GM10266 (cell line): Measurements from ENCODE around the gene PLD5.

Source experiments
- DNase-seq: peaks from one replicate; pipeline ENCODE4 v3.0.0; 2012; ENCODE audit errors: extremely low spot score
- TF ChIP-seq, protein P1 (sequence below): IDR thresholded peaks from 2 replicates; pipeline ENCODE4 v1.5.1; 2012; ENCODE audit warnings: mild to moderate bottlenecking, low read depth; ENCODE audit not compliant: control insufficient read depth, insufficient read depth; ENCODE audit errors: missing control alignments

PLD5 gene

DNA sequence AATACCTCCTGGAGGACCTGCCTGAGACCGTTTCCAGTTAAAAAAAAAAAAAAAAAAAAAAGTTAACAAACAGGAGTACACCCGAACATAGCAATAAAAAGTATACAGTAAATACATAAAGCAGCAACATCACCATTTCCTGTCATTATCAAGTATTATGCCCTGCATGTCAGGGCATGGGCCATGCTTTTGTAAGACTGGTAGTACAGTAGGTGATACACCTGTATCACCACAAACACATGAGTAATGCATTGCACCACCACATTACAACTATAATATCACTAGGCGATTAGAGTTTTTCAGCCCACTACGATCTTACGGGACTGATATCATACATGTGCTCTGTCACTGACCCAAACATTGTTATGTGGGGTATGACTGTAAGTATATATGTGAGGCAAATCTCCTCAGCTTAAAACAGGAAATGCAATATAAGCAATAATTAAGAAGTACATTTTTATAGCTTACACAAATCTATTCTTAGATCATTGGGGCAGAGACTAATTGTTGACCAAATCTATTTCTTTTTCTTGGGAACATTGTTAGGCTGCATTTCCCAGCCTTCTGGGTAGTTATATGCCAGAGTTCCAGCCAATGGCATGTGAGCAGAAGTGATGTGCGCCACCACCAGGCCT, 98.1 kb downstream of the PLD5 start:
- TF ChIP-seq, protein P1, sequence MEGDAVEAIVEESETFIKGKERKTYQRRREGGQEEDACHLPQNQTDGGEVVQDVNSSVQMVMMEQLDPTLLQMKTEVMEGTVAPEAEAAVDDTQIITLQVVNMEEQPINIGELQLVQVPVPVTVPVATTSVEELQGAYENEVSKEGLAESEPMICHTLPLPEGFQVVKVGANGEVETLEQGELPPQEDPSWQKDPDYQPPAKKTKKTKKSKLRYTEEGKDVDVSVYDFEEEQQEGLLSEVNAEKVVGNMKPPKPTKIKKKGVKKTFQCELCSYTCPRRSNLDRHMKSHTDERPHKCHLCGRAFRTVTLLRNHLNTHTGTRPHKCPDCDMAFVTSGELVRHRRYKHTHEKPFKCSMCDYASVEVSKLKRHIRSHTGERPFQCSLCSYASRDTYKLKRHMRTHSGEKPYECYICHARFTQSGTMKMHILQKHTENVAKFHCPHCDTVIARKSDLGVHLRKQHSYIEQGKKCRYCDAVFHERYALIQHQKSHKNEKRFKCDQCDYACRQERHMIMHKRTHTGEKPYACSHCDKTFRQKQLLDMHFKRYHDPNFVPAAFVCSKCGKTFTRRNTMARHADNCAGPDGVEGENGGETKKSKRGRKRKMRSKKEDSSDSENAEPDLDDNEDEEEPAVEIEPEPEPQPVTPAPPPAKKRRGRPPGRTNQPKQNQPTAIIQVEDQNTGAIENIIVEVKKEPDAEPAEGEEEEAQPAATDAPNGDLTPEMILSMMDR, result no peak
- no peak for DNase-seq

DNA sequence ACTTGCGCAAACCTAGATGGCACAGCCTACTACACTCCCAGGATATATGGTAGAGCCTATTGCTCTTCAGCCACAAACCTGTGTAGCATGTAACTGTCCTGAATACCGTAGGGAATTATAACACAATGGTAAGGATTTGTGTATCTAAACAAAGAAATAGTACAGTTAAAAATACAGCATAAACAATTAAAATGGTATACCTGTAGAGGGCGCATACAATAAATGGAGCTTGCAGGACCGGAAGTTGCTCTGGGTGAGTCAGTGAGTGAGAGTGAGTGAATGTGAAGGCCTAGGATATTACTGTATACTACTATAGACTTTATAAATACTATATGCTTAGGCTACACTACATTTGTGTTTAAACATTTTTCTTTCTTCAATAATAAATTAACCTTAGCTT, 99.3 kb downstream of the PLD5 start:
- TF ChIP-seq, protein P1, result no peak
- no peak for DNase-seq

DNA sequence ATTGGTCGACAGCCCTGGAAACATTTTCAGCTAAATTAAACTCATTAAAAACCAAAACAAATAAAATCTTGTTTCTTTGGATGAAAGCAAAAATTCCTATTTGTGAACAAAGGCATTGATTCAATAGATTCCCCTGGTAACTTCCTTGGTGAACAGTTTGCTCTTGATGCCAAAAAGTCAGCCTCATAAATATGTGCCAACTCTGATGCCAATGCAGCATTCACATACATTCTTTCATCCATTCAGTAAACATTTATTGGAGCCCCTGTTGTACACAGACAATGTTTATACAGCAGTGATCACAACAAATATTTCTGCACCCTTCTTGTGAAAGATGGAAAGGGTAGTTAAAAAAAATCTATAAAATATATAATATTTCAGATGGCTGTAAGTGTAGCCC, 107.8 kb downstream of the PLD5 start:
- DNase-seq, result no peak
- TF ChIP-seq, protein P1, result no peak

DNA sequence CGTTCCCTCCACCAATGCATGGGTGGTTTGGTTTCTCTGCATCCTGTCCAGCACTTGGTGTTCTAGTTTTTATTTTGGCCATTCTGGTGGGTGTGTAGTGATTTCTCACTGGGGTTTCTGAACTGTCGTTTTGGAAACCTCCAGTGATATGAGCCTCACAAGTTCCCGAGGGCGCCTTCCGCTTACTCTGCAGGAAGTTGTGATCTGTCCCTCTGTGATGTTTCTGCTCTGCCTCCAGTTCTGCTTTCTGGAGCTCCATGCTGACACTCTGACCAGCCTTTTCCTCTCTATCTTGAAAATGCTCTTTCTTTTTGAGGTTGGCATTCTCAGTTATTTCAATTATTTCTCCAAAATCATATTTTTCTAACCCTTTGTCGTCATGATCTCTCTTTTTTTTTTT, 111.6 kb downstream of the PLD5 start:
- TF ChIP-seq, protein P1, result no peak
- no peak for DNase-seq

DNA sequence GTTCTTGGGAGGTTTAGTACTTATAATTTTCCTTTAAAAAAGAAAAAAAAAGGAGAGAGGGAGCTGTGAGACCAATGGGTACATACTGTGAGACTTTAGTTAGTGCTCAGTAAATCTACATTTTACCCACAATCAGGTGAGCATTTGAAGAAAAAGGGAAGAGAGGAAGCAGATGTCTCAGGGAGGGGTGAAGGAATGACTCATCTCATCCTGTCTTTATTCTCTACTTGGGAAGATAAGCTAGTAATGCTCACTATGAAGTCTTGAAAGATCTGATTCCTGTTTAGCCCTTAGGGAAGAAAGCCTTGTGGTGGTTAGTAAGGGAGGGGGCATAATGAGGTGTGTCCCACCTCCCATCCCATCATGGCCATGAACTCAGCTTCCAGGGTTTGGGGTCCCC, 112.6 kb downstream of the PLD5 start:
- DNase-seq, result no peak
- TF ChIP-seq, protein P1, result no peak

DNA sequence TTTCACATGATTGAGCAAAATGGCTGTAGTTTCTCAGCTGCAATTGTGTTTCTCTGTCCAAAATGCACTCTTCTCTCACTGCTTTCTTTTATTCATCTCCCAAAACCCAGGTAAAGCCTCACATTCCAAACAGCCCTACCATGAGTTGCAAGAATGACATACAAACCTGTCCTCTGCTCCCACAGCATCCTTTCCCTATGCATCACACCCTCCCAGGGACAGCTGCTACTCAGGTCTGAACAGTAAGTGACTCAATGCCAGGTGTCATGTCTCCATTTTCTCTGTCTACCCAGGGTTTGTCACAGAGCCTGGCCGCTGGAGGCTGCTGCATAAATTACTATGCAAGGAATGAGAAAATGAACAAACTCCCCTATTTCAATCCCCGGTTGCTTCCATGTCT, 118.5 kb downstream of the PLD5 start:
- TF ChIP-seq, protein P1, result no peak
- no peak for DNase-seq

DNA sequence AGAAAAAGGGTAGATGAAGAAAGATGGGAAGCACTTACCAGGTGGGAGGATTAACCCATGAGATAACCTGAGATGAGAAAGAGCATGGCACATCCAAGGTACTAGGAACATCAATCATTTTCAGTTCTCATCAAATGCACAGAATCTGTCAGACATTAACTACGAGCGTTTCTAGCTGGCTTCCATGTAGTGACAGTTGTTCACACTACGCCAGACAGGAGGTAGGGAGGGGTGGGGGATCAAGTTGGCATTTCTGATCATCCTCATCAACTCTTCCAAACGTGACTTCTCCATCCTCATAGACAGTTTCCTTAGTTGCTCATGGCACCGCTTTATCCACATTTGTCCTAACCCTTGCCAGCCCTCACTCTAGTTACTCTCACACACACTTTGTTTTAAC, 120.2 kb downstream of the PLD5 start:
- no peak for DNase-seq
- TF ChIP-seq, protein P1, result no peak
